ENCODE data around the gene CHMP4B. TPM values are rescaled to one million over a fixed set of nuclear protein-coding genes. Genes with fewer than 3 reads are reported as not detected.

Gene CHMP4B
- total and polyA plus RNA-seq, 4 donors = 2.7 to 37.2 (median 17.2) TPM

DNA sequence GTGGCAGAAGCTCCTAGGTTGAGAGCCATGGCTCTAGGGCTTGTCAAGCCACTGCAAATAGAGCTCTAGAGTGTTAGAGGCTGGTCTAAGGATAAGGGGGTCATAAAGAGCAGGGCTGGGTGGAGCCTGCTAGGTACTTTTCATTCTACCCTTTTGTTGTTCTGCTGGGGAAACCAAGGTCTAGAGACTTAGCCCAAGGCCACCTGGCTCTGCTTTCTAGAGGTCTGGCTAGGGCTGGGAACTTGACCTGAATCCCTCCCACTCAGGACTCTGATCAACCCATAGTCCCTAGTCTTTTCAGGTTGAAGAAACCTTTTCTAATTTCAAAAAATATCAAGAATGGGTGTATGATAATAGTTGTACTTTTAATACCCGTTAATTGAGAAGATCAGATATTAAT is 13.7 kb downstream of the CHMP4B start:
- Histone ChIP-seq H3K27me3 (ENCODE audit: control insufficient read depth in 4 of 4, insufficient read depth in 4 of 4, low read length in 3 of 4) (no peaks in the 10 kb centered on the region), H3K27ac (ENCODE audit: low read depth in 1 of 2, low read length in 2 of 2) (peak overlapping the region in 1 of 2 donors; percentile 7), H3K4me3 (ENCODE audit: low read depth in 1 of 3, low read length in 3 of 3) (no peak overlapping the region), H3K4me1 (ENCODE audit: control insufficient read depth in 4 of 4, insufficient read depth in 4 of 4, low read length in 3 of 4) (peaks cover 11 to 35% (median 22%) of the 10 kb centered on the region in 4 donors), H3K9me3 (ENCODE audit: control insufficient read depth in 4 of 4, low read length in 3 of 4) (no peaks in the 10 kb centered on the region), H3K36me3 (ENCODE audit: control insufficient read depth in 4 of 4, insufficient read depth in 3 of 4, low read depth in 1 of 4, low read length in 3 of 4) (no peaks in the 10 kb centered on the region), H3K9ac (ENCODE audit: low read depth in 1 of 2, low read length in 2 of 2) (no peak overlapping the region)
- 89% methylated on average over 1 of the region's 1 CpG for WGBS
- TF ChIP-seq SP1 (IDR thresholded peaks at IDR 0.05) = no peak
- TF ChIP-seq GABPA (IDR thresholded peaks at IDR 0.05 in 1 of 2, conservative IDR thresholded peaks at IDR 0.05 in 1 of 2) = no peak
- TF ChIP-seq HNF4A (conservative IDR thresholded peaks at IDR 0.05) = no peak
- TF ChIP-seq YY1 (IDR thresholded peaks at IDR 0.05) = no peak
- TF ChIP-seq, protein P1, sequence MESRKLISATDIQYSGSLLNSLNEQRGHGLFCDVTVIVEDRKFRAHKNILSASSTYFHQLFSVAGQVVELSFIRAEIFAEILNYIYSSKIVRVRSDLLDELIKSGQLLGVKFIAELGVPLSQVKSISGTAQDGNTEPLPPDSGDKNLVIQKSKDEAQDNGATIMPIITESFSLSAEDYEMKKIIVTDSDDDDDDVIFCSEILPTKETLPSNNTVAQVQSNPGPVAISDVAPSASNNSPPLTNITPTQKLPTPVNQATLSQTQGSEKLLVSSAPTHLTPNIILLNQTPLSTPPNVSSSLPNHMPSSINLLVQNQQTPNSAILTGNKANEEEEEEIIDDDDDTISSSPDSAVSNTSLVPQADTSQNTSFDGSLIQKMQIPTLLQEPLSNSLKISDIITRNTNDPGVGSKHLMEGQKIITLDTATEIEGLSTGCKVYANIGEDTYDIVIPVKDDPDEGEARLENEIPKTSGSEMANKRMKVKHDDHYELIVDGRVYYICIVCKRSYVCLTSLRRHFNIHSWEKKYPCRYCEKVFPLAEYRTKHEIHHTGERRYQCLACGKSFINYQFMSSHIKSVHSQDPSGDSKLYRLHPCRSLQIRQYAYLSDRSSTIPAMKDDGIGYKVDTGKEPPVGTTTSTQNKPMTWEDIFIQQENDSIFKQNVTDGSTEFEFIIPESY (IDR thresholded peaks at IDR 0.05) = no peak
- TF ChIP-seq JUND (IDR thresholded peaks at IDR 0.05) = no peak
- TF ChIP-seq NR2F2 (IDR thresholded peaks at IDR 0.05) = no peak
- TF ChIP-seq RXRA (IDR thresholded peaks at IDR 0.05) = no peak
- TF ChIP-seq MAX (IDR thresholded peaks at IDR 0.05) = no peak
- no peak for TF ChIP-seq EGR1 (IDR thresholded peaks at IDR 0.05; ENCODE audit: low read depth in 2 of 2)
- TF ChIP-seq, protein P2, sequence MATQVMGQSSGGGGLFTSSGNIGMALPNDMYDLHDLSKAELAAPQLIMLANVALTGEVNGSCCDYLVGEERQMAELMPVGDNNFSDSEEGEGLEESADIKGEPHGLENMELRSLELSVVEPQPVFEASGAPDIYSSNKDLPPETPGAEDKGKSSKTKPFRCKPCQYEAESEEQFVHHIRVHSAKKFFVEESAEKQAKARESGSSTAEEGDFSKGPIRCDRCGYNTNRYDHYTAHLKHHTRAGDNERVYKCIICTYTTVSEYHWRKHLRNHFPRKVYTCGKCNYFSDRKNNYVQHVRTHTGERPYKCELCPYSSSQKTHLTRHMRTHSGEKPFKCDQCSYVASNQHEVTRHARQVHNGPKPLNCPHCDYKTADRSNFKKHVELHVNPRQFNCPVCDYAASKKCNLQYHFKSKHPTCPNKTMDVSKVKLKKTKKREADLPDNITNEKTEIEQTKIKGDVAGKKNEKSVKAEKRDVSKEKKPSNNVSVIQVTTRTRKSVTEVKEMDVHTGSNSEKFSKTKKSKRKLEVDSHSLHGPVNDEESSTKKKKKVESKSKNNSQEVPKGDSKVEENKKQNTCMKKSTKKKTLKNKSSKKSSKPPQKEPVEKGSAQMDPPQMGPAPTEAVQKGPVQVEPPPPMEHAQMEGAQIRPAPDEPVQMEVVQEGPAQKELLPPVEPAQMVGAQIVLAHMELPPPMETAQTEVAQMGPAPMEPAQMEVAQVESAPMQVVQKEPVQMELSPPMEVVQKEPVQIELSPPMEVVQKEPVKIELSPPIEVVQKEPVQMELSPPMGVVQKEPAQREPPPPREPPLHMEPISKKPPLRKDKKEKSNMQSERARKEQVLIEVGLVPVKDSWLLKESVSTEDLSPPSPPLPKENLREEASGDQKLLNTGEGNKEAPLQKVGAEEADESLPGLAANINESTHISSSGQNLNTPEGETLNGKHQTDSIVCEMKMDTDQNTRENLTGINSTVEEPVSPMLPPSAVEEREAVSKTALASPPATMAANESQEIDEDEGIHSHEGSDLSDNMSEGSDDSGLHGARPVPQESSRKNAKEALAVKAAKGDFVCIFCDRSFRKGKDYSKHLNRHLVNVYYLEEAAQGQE (IDR thresholded peaks at IDR 0.05) = no peak
- no peak for TF ChIP-seq TAF1 (conservative IDR thresholded peaks at IDR 0.05)
- TF ChIP-seq, protein P3, sequence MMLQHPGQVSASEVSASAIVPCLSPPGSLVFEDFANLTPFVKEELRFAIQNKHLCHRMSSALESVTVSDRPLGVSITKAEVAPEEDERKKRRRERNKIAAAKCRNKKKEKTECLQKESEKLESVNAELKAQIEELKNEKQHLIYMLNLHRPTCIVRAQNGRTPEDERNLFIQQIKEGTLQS (IDR thresholded peaks at IDR 0.05) = no peak
- no peak for TF ChIP-seq FOXA1 (IDR thresholded peaks at IDR 0.05)
- TF ChIP-seq CTCF (IDR thresholded peaks at IDR 0.05; ENCODE audit: low read depth, low read length, missing input control) = no peak
- no peak for TF ChIP-seq FOXA2 (IDR thresholded peaks at IDR 0.05)
- TF ChIP-seq HNF4G (IDR thresholded peaks at IDR 0.05) = no peak
- TF ChIP-seq RAD21 (IDR thresholded peaks at IDR 0.05) = no peak
- DNase-seq (ENCODE audit: low spot score) = no peak

Data from liver (tissue), 9 donors.